Trophoblast cell (in vitro differentiated cells and primary cell): ENCODE results near the gene ZNF451.

Source experiments
- DNase-seq, 2 donors: peaks; one replicate each; pipeline ENCODE4 v3.0.0-alpha.2; 2016
- H2AFZ ChIP-seq: 2 replicates; pipeline ENCODE4 v1.6.1; 2013; ENCODE audit warnings: low read length, moderate library complexity, mild to moderate bottlenecking; ENCODE audit not compliant: insufficient read depth, poor library complexity
- H2AK5ac ChIP-seq: 2 replicates; pipeline ENCODE4 v1.6.1; 2013; ENCODE audit warnings: mild to moderate bottlenecking, low read length
- H2BK120ac ChIP-seq: 2 replicates; pipeline ENCODE4 v1.6.1; 2013; ENCODE audit warnings: low read length, mild to moderate bottlenecking, moderate library complexity; ENCODE audit not compliant: insufficient read depth, poor library complexity
- H2BK12ac ChIP-seq: 2 replicates; pipeline ENCODE4 v1.6.1; 2013; ENCODE audit warnings: mild to moderate bottlenecking, low read length, moderate library complexity
- H2BK5ac ChIP-seq: 2 replicates; pipeline ENCODE4 v1.6.1; 2013; ENCODE audit warnings: low read length, low read depth, moderate library complexity, mild to moderate bottlenecking; ENCODE audit not compliant: poor library complexity
- H3K14ac ChIP-seq: 2 replicates; pipeline ENCODE4 v1.6.1; 2013; ENCODE audit warnings: mild to moderate bottlenecking, low read length
- H3K18ac ChIP-seq: 2 replicates; pipeline ENCODE4 v1.6.1; 2013; ENCODE audit warnings: mild to moderate bottlenecking, low read length
- H3K23ac ChIP-seq: 2 replicates; pipeline ENCODE4 v1.6.1; 2013; ENCODE audit warnings: low read length
- H3K27ac ChIP-seq: 2 replicates; pipeline ENCODE4 v1.5.1; 2013; ENCODE audit warnings: low read depth, mild to moderate bottlenecking, inconsistent platforms, low read length, moderate library complexity
- H3K27me3 ChIP-seq: 2 replicates; pipeline ENCODE4 v1.6.1; 2013; ENCODE audit warnings: inconsistent platforms, mild to moderate bottlenecking, low read length, moderate library complexity; ENCODE audit not compliant: insufficient read depth
- H3K36me3 ChIP-seq, 2 experiments: 1 replicate in 1 of 2; 2 replicates in 1 of 2; pipeline ENCODE4 v1.6.1; 2013; ENCODE audit warnings: low read length in 2 of 2, mild to moderate bottlenecking in 2 of 2, moderate library complexity in 1 of 2; ENCODE audit not compliant: insufficient read depth in 2 of 2, control insufficient read depth in 1 of 2
- H3K4ac ChIP-seq: 2 replicates; pipeline ENCODE4 v1.6.1; 2013; ENCODE audit warnings: low read depth, mild to moderate bottlenecking, low read length, moderate library complexity
- H3K4me1 ChIP-seq, 2 experiments: 1 replicate in 1 of 2; 2 replicates in 1 of 2; pipeline ENCODE4 v1.6.1; 2013; ENCODE audit warnings: low read length in 2 of 2, mild to moderate bottlenecking in 2 of 2, moderate library complexity in 1 of 2; ENCODE audit not compliant: insufficient read depth in 2 of 2, control insufficient read depth in 1 of 2
- H3K4me2 ChIP-seq: 2 replicates; pipeline ENCODE4 v1.6.1; 2013; ENCODE audit warnings: inconsistent platforms, mild to moderate bottlenecking, low read length, moderate library complexity
- H3K4me3 ChIP-seq: 2 replicates; pipeline ENCODE4 v1.5.1; 2013; ENCODE audit warnings: mild to moderate bottlenecking, low read depth, low read length, inconsistent platforms
- H3K79me1 ChIP-seq: one replicate; pipeline ENCODE4 v1.6.1; 2013; ENCODE audit warnings: low read length
- H3K79me2 ChIP-seq: 2 replicates; pipeline ENCODE4 v1.6.1; 2013; ENCODE audit warnings: low read length, mild to moderate bottlenecking; ENCODE audit not compliant: control insufficient read depth, insufficient read depth, poor library complexity
- H3K9ac ChIP-seq: 2 replicates; pipeline ENCODE4 v1.6.1; 2013; ENCODE audit warnings: mild to moderate bottlenecking, low read length
- H3K9me3 ChIP-seq: 2 replicates; pipeline ENCODE4 v1.6.1; 2013; ENCODE audit warnings: low read depth, mild to moderate bottlenecking, control low read depth, inconsistent platforms, low read length; ENCODE audit not compliant: insufficient read depth
- H4K12ac ChIP-seq: 2 replicates; pipeline ENCODE4 v1.6.1; 2013; ENCODE audit warnings: low read depth, mild to moderate bottlenecking, low read length, moderate library complexity
- H4K8ac ChIP-seq: 2 replicates; pipeline ENCODE4 v1.6.1; 2013; ENCODE audit warnings: low read depth, mild to moderate bottlenecking, low read length, moderate library complexity
- H4K91ac ChIP-seq: one replicate; pipeline ENCODE4 v1.6.1; 2013; ENCODE audit warnings: low read depth, mild to moderate bottlenecking, low read length, moderate library complexity
- WGBS: extraction: QIAGEN DNeasy Blood & Tissue Kit; methylation state at CpG from one replicate; pipeline ENCODE4 v1.1.7; 2013; ENCODE audit warnings: missing lambda C conversion rate; ENCODE audit not compliant: insufficient read length, insufficient coverage; ENCODE audit errors: extremely low coverage; 5-methylcytosine and 5-hydroxymethylcytosine counted together

The ZNF451 gene

GRCh38 chr6:57069920-57070331 is 20.1 kb upstream of the ZNF451 start:
- Histone ChIP-seq H2BK5ac (no peak overlapping the region), H3K4me1 (peaks cover 0 to 8% of the 10 kb centered on the region in 2 experiments), H3K79me2 (no peaks in the 10 kb centered on the region), H3K18ac (no peak overlapping the region), H2BK120ac (no peak overlapping the region), H4K8ac (no peak overlapping the region), H3K27me3 (no peaks in the 10 kb centered on the region), H3K9me3 (peaks cover 2% of the 10 kb centered on the region), H4K91ac (no peak overlapping the region), H3K4me3 (no peak overlapping the region), H2AFZ (no peak overlapping the region), H4K12ac (no peak overlapping the region), H3K14ac (no peak overlapping the region), H3K36me3 (peaks cover 0 to 3% of the 10 kb centered on the region in 2 experiments), H3K79me1 (no peaks in the 10 kb centered on the region), H3K27ac (no peak overlapping the region), H3K4me2 (no peak overlapping the region), H3K9ac (no peak overlapping the region), H3K4ac (no peak overlapping the region), H3K23ac (no peak overlapping the region), H2BK12ac (no peak overlapping the region), H2AK5ac (no peak overlapping the region)
- peak in 1 of 2 donors; percentile 15 for DNase-seq
- no CpG with 5 or more reads among the region's 9 CpGs for WGBS

DNA sequence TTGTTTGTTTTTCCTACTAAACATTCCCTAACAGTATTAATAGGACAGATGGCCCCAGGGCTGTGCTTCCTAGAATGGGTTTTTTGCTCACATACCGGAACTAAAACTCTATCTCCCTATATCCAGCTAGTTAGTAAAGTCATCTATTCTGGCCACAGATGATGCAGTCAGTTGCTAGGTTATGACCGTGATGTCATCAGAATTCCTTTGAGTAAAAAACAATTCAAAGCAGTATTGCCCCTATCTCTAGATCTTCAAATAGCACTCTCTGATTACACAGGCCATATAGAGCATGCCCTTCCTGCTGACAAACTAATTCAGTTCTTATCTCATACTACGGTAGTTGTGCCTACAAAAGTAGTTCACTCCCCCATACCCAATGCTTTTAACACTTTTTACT is 17.9 kb upstream of the ZNF451 start:
- H3K36me3 ChIP-seq = peaks cover 0 to 3% of the 10 kb centered on the region in 2 experiments
- no peak overlapping the region for H3K18ac ChIP-seq
- no peak overlapping the region for H3K4me3 ChIP-seq
- peak; percentile 61 to 92 for DNase-seq
- H3K4me2 ChIP-seq = no peak overlapping the region
- no peak overlapping the region for H3K23ac ChIP-seq
- no peak overlapping the region for H2AFZ ChIP-seq
- H3K14ac ChIP-seq = no peak overlapping the region
- no peaks in the 10 kb centered on the region for H3K79me2 ChIP-seq
- H4K12ac ChIP-seq = no peak overlapping the region
- no peak overlapping the region for H4K8ac ChIP-seq
- peaks cover 0 to 8% of the 10 kb centered on the region in 2 experiments for H3K4me1 ChIP-seq
- WGBS = no CpG with 5 or more reads among the region's 3 CpGs
- H3K27me3 ChIP-seq = no peaks in the 10 kb centered on the region
- H2BK5ac ChIP-seq = no peak overlapping the region
- no peak overlapping the region for H2AK5ac ChIP-seq
- no peak overlapping the region for H2BK120ac ChIP-seq
- H2BK12ac ChIP-seq = no peak overlapping the region
- no peak overlapping the region for H3K4ac ChIP-seq
- no peak overlapping the region for H3K9ac ChIP-seq
- peaks cover 2% of the 10 kb centered on the region for H3K9me3 ChIP-seq
- no peak overlapping the region for H3K27ac ChIP-seq
- H3K79me1 ChIP-seq = no peaks in the 10 kb centered on the region
- no peak overlapping the region for H4K91ac ChIP-seq

- Histone ChIP-seq H3K9me3 (peaks cover 2% of the 10 kb centered on the region), H3K4me3 (no peak overlapping the region), H3K4me2 (no peak overlapping the region), H3K23ac (no peak overlapping the region), H4K12ac (no peak overlapping the region), H3K14ac (no peak overlapping the region), H3K36me3 (peaks cover 0 to 2% of the 10 kb centered on the region in 2 experiments), H2BK120ac (no peak overlapping the region), H3K4ac (no peak overlapping the region), H3K18ac (no peak overlapping the region), H3K9ac (no peak overlapping the region), H3K79me2 (no peaks in the 10 kb centered on the region), H3K79me1 (no peaks in the 10 kb centered on the region), H4K91ac (no peak overlapping the region), H3K4me1 (peaks cover 0 to 5% of the 10 kb centered on the region in 2 experiments), H2BK12ac (no peak overlapping the region), H2BK5ac (no peak overlapping the region), H3K27ac (no peak overlapping the region), H2AK5ac (no peak overlapping the region), H4K8ac (no peak overlapping the region), H3K27me3 (no peaks in the 10 kb centered on the region), H2AFZ (no peak overlapping the region)
- no peak for DNase-seq
- no CpG with 5 or more reads among the region's 8 CpGs for WGBS
Observed at GRCh38 chr6:57074383-57074782, 15.6 kb upstream of the ZNF451 start.

GRCh38 chr6:57075092-57075491 is 14.9 kb upstream of the ZNF451 start:
- Histone ChIP-seq H2BK120ac (no peak overlapping the region), H2AK5ac (no peak overlapping the region), H3K79me1 (no peaks in the 10 kb centered on the region), H3K9ac (no peak overlapping the region), H3K23ac (no peak overlapping the region), H3K79me2 (no peaks in the 10 kb centered on the region), H3K4ac (no peak overlapping the region), H2AFZ (no peak overlapping the region), H3K4me3 (no peak overlapping the region), H3K4me1 (peaks cover 0 to 2% of the 10 kb centered on the region in 2 experiments), H3K36me3 (peaks cover 0 to 2% of the 10 kb centered on the region in 2 experiments), H4K8ac (no peak overlapping the region), H2BK5ac (no peak overlapping the region), H4K12ac (no peak overlapping the region), H4K91ac (no peak overlapping the region), H3K27ac (no peak overlapping the region), H3K18ac (no peak overlapping the region), H2BK12ac (no peak overlapping the region), H3K27me3 (no peaks in the 10 kb centered on the region), H3K9me3 (peaks cover 1% of the 10 kb centered on the region), H3K14ac (no peak overlapping the region), H3K4me2 (no peak overlapping the region)
- no peak for DNase-seq
